HFFc6 (cell line): ENCODE results near the gene CUL7. TPM values are rescaled to one million over a fixed set of nuclear protein-coding genes. Genes with fewer than 3 reads are reported as not detected.

Experiments used
- DNase-seq: peaks from one replicate; pipeline ENCODE4 v3.0.0-alpha.2; 2018
- H3K27ac Mint-ChIP-seq: 2 replicates; pipeline ENCODE4 v1.8.0; 2020; ENCODE audit warnings: mild to moderate bottlenecking, mixed read lengths
- H3K27me3 Mint-ChIP-seq: 2 replicates; pipeline ENCODE4 v1.8.0; 2021; ENCODE audit warnings: mild to moderate bottlenecking, moderate library complexity, mixed read lengths; ENCODE audit not compliant: insufficient read depth
- H3K36me3 Mint-ChIP-seq: 2 replicates; pipeline ENCODE4 v1.8.0; 2021; ENCODE audit warnings: low read depth, mixed read lengths
- H3K4me1 Mint-ChIP-seq: 2 replicates; pipeline ENCODE4 v1.8.0; 2020; ENCODE audit warnings: low read depth, mixed read lengths
- H3K4me3 Mint-ChIP-seq: 2 replicates; pipeline ENCODE4 v1.8.0; 2020; ENCODE audit warnings: mild to moderate bottlenecking, moderate library complexity, mixed read lengths
- H3K9me3 Mint-ChIP-seq: 2 replicates; pipeline ENCODE4 v1.8.0; 2020; ENCODE audit warnings: mild to moderate bottlenecking, mixed read lengths
- total RNA-seq, 6 experiments: library from RNA; stranded (reverse); fragmentation: NEBNext Ultra II Directional; extraction: Animal tissue kit (Norgen Biotek cat#: 25700); gene quantifications; 2 replicates in 1 of 6; 3 replicates in 5 of 6; pipeline ENCODE4 v1.2.3, GENCODE V29; 2021
- TF ChIP-seq, protein P1 (sequence below): fragments of 200-600 bp; sonication (generic); IDR thresholded peaks from 2 replicates; pipeline ENCODE4 v1.5.0; 2021; ENCODE audit warnings: antibody characterized with exemption, mild to moderate bottlenecking

CUL7 gene
- total RNA-seq, 6 experiments from 2014 or later = 33.7 to 50.3 (median 37.0) TPM

DNA sequence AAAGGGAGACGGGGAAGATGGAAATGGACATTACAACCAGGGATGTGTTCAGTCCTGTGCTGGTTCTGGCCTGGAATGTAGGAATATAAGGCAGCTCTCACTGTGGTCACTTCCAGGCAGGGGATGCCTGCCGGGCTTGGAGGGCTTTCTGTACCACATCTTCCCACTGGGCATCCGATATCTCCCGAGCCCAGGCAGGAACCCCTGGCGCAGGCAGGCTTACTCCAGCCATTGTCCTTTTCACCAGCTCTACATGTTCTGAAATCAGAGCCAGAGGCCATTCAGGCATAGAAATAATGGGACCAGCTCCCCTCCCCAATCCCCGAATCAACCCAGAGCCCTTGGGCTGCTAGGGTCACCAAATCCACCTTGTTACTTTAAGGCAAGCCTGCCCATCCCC lies 41.3 kb downstream of the CUL7 start:
- H3K4me1 Mint-ChIP-seq = peaks cover 48% of the 10 kb centered on the region
- DNase-seq = no peak
- peak overlapping the region; percentile 92; the same call in 1 of the 2 replicates for H3K27ac Mint-ChIP-seq
- H3K36me3 Mint-ChIP-seq = peaks cover 39% of the 10 kb centered on the region
- peak overlapping the region; percentile 95 for H3K4me3 Mint-ChIP-seq
- TF ChIP-seq, protein P1, sequence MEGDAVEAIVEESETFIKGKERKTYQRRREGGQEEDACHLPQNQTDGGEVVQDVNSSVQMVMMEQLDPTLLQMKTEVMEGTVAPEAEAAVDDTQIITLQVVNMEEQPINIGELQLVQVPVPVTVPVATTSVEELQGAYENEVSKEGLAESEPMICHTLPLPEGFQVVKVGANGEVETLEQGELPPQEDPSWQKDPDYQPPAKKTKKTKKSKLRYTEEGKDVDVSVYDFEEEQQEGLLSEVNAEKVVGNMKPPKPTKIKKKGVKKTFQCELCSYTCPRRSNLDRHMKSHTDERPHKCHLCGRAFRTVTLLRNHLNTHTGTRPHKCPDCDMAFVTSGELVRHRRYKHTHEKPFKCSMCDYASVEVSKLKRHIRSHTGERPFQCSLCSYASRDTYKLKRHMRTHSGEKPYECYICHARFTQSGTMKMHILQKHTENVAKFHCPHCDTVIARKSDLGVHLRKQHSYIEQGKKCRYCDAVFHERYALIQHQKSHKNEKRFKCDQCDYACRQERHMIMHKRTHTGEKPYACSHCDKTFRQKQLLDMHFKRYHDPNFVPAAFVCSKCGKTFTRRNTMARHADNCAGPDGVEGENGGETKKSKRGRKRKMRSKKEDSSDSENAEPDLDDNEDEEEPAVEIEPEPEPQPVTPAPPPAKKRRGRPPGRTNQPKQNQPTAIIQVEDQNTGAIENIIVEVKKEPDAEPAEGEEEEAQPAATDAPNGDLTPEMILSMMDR = no peak
- no peaks in the 10 kb centered on the region for H3K9me3 Mint-ChIP-seq
- H3K27me3 Mint-ChIP-seq = no peaks in the 10 kb centered on the region; the same call in none of the 2 replicates

DNA sequence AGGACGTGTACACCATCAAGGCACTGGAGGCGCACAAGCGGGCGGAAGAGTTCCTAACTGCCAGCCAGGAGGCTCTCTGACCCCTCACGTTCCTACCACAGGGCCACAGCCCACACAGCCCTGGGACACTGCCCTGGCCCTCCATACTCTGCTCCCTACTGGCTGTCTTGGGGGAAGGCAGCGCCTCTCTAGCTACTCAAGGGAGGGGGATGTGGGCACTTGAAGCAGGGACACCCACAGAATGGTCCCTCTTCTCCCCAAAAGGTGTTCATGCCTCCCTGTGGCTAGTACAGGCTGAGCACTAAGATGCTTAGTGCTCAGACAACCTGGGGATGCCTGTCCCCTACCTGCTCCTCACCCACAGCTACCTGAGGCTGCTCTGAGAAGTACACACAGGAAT lies 42.4 kb downstream of the CUL7 start:
- no peak for DNase-seq
- TF ChIP-seq, protein P1 = peak; percentile 34
- Mint-ChIP-seq H3K27ac (no peak overlapping the region), H3K4me3 (no peak overlapping the region), H3K27me3 (no peaks in the 10 kb centered on the region; the same call in none of the 2 replicates), H3K9me3 (no peaks in the 10 kb centered on the region), H3K4me1 (peaks cover 39% of the 10 kb centered on the region), H3K36me3 (peaks cover 35% of the 10 kb centered on the region)

DNA sequence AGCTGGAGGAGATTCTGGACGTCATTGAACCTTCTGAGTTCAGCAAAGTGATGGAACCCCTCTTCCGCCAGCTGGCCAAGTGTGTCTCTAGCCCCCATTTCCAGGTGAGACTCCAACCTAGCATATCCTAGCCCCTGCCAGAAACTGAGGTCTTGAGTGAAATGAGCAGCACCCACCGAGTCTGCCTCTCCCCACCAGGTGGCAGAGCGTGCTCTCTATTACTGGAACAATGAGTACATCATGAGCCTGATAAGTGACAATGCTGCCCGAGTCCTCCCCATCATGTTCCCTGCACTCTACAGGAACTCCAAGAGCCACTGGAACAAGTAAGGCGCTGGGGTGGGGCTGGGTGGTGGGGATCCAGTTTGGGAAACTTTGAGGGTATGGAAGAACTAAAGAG lies 44.5 kb downstream of the CUL7 start:
- H3K4me1 Mint-ChIP-seq = peaks cover 24% of the 10 kb centered on the region
- no peak overlapping the region for H3K4me3 Mint-ChIP-seq
- no peak overlapping the region for H3K27ac Mint-ChIP-seq
- H3K9me3 Mint-ChIP-seq = no peaks in the 10 kb centered on the region
- peaks cover 26% of the 10 kb centered on the region; the same call in 1 of the 2 replicates for H3K36me3 Mint-ChIP-seq
- peak; percentile 31 for DNase-seq
- TF ChIP-seq, protein P1 = peak; percentile 70
- no peaks in the 10 kb centered on the region; the same call in none of the 2 replicates for H3K27me3 Mint-ChIP-seq

DNA sequence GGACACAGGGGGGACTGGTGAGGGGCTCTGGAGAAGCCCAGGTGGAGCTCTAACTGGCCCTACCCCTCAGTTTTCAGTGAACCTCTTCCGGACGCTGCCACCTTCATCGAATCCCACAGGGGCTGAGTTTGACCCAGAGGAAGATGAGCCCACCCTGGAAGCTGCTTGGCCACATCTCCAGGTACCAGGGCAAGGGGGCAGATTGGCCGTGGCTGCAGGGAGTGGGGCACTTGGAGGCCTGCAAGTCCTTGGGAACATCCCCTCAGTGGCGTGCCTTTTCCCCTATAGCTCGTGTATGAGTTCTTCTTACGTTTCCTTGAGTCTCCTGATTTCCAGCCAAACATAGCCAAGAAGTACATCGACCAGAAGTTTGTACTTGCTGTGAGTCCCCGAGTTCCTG lies 46.5 kb downstream of the CUL7 start:
- H3K4me3 Mint-ChIP-seq = no peak overlapping the region
- DNase-seq = no peak
- H3K9me3 Mint-ChIP-seq = no peaks in the 10 kb centered on the region
- H3K36me3 Mint-ChIP-seq = peaks cover 19% of the 10 kb centered on the region; the same call in 1 of the 2 replicates
- peaks cover 10% of the 10 kb centered on the region for H3K4me1 Mint-ChIP-seq
- TF ChIP-seq, protein P1 = no peak
- H3K27me3 Mint-ChIP-seq = no peaks in the 10 kb centered on the region; the same call in 1 of the 2 replicates
- no peak overlapping the region for H3K27ac Mint-ChIP-seq

DNA sequence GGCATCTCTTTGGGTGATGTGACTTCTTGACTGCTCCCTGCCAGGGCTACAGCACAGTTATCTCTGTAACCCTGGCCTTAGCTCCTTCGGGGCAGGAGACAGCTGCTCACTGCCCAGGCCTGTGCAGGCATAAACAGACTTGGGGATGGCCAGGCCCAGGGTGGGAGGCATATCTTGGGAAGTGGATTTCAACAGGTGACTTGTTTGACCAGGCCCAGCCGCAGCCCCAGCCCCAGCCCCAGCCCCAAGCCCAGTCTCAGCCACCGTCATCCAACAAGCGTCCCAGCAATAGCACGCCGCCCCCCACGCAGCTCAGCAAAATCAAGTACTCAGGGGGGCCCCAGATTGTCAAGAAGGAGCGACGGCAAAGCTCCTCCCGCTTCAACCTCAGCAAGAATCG lies 47.4 kb downstream of the CUL7 start:
- Mint-ChIP-seq H3K4me1 (0 out of 2 replicates have a peak, but pooled peaks cover under 1% of the 10 kb centered on the region), H3K4me3 (no peak overlapping the region), H3K27me3 (no peaks in the 10 kb centered on the region; the same call in 1 of the 2 replicates), H3K9me3 (no peaks in the 10 kb centered on the region), H3K27ac (no peak overlapping the region), H3K36me3 (peaks cover 11% of the 10 kb centered on the region; the same call in 1 of the 2 replicates)
- no peak for DNase-seq
- TF ChIP-seq, protein P1 = no peak
